Measurements from ENCODE around the gene POLR2J2.
"Not testable (repeated sequence)": the region's sequence is repeated elsewhere in the genome, so short reads cannot be mapped to it uniquely, and the experiment has no call there.

The POLR2J2 gene

GRCh38 chr7:102671166-102671955 is at the start of gene POLR2J2:
Gene POLR2J2, minus strand, starts transcription at chr7:102671663. Its CDS starts 62 bp downstream, at chr7:102671601.
- DNase-seq = not testable (repeated sequence)

- DNase-seq = peak; percentile 34
Measured at GRCh38 chr7:102718491-102718890, 47.0 kb upstream of the POLR2J2 start.

GRCh38 chr7:102715718-102716117 is 44.3 kb upstream of the POLR2J2 start:
- DNase-seq = not testable (repeated sequence)

GRCh38 chr7:102714774-102715522 is 43.5 kb upstream of the POLR2J2 start:
- DNase-seq = peak; percentile 4

GRCh38 chr7:102713691-102714080 is 42.2 kb upstream of the POLR2J2 start:
- DNase-seq = not testable (repeated sequence)

GRCh38 chr7:102713011-102713690 is 41.7 kb upstream of the POLR2J2 start:
- peak; percentile 7 for DNase-seq

- not testable (repeated sequence) for DNase-seq
Measured at GRCh38 chr7:102698962-102699750, 27.7 kb upstream of the POLR2J2 start.

GRCh38 chr7:102697642-102698512 is 26.4 kb upstream of the POLR2J2 start:
- DNase-seq = not testable (repeated sequence)

- DNase-seq = not testable (repeated sequence)
Measured at GRCh38 chr7:102696009-102696408, 24.5 kb upstream of the POLR2J2 start.

GRCh38 chr7:102695033-102695552 is 23.6 kb upstream of the POLR2J2 start:
- DNase-seq = not testable (repeated sequence)

GRCh38 chr7:102694008-102694407 is 22.5 kb upstream of the POLR2J2 start:
- not testable (repeated sequence) for DNase-seq

- DNase-seq = not testable (repeated sequence)
Measured at GRCh38 chr7:102690602-102691001, 19.1 kb upstream of the POLR2J2 start.

- DNase-seq = not testable (repeated sequence)
Measured at GRCh38 chr7:102689436-102690282, 18.2 kb upstream of the POLR2J2 start.

- not testable (repeated sequence) for DNase-seq
Measured at GRCh38 chr7:102688299-102689036, 17.0 kb upstream of the POLR2J2 start.

- not testable (repeated sequence) for DNase-seq
Measured at GRCh38 chr7:102682560-102682959, 11.1 kb upstream of the POLR2J2 start.

GRCh38 chr7:102680780-102681179 is 9.3 kb upstream of the POLR2J2 start:
- not testable (repeated sequence) for DNase-seq

GRCh38 chr7:102675545-102675944 is 4.1 kb upstream of the POLR2J2 start:
- not testable (repeated sequence) for DNase-seq

GRCh38 chr7:102673447-102674067 is 2.1 kb upstream of the POLR2J2 start:
- not testable (repeated sequence) for DNase-seq

GRCh38 chr7:102671956-102672307 is 469 bp upstream of the POLR2J2 start:
- DNase-seq = not testable (repeated sequence)

All from fibroblast of skin of right biceps (primary cell).